Spleen (tissue), 7 donors: ENCODE results near the gene USP49.

Source experiments
- CTCF ChIP-seq, 11 experiments: fragments of 200-600 bp in 7 of 11; fragments of 450-650 bp in 4 of 11; sonication (generic) in 4 of 11; IDR thresholded peaks in 8 of 11; conservative IDR thresholded peaks in 3 of 11; 1 replicate in 7 of 11; 2 replicates in 4 of 11; pipeline versions ENCODE4 v1.4.0 to v1.8.0; 2016 to 2021; ENCODE audit warnings: antibody characterized with exemption in 11 of 11, inconsistent platforms in 4 of 11, mild to moderate bottlenecking in 1 of 11
- POLR2A ChIP-seq, 3 donors: fragments of 450-650 bp; IDR thresholded peaks; one replicate each; pipeline ENCODE4 v1.5.1; 2017; ENCODE audit warnings: antibody characterized with exemption in 3 of 3, mild to moderate bottlenecking in 1 of 3
- POLR2AphosphoS5 ChIP-seq, 3 donors: sonication (generic); formaldehyde crosslinking; IDR thresholded peaks; one replicate each; pipeline ENCODE4 v1.5.1; 2017; ENCODE audit warnings: antibody characterized with exemption in 3 of 3
- donor health status: DM: no; HTN: no; CAD: no; lungs with moderate emphysema.
- donor health status: DM: no; HTN: no; CAD: no.
- donor health status: DM: no; HTN: no; CAD: no.

- no peak for TF ChIP-seq CTCF (IDR thresholded peaks at IDR 0.05 in 8 of 11, conservative IDR thresholded peaks at IDR 0.05 in 3 of 11)
- TF ChIP-seq POLR2A (IDR thresholded peaks at IDR 0.05), result no peak
- TF ChIP-seq POLR2AphosphoS5 (IDR thresholded peaks at IDR 0.05), result no peak
These were observed 147.1 kb downstream of the USP49 start for GRCh38 chr6:41748102-41748477.
